Stomach (tissue), 9 donors: ENCODE results near the gene METRN. TPM values are rescaled to one million over a fixed set of nuclear protein-coding genes. Genes with fewer than 3 reads are reported as not detected.

ENCODE experiments used
- DNase-seq, 2 donors: peaks; one replicate each; pipeline versions ENCODE4 v3.0.0 to v3.0.0-alpha.2; 2013 to 2019
- H3K27ac ChIP-seq, 5 donors: fragments of 200-600 bp in 4 of 5; sonication (generic) in 4 of 5; one replicate each; pipeline ENCODE4 v1.5.1; 2013 to 2019; ENCODE audit warnings: mild to moderate bottlenecking in 1 of 5, moderate library complexity in 1 of 5
- H3K27me3 ChIP-seq, 3 donors: fragments of 200-600 bp; sonication (generic); one replicate each; pipeline ENCODE4 v1.5.1; 2017 to 2019; ENCODE audit warnings: mixed run types in 1 of 3
- H3K36me3 ChIP-seq, 4 donors: fragments of 200-600 bp; sonication (generic); 1 replicate in 3 of 4; 2 replicates in 1 of 4; pipeline ENCODE4 v1.5.1; 2016 to 2019
- H3K4me1 ChIP-seq, 4 donors: fragments of 200-600 bp; sonication (generic); one replicate each; pipeline ENCODE4 v1.5.1; 2016 to 2019
- H3K4me3 ChIP-seq, 4 donors: fragments of 200-600 bp; sonication (generic) in 3 of 4; one replicate each; pipeline ENCODE4 v1.5.1; 2016 to 2019; ENCODE audit warnings: mild to moderate bottlenecking in 1 of 4
- H3K9me3 ChIP-seq, 4 donors: fragments of 200-600 bp; sonication (generic); one replicate each; pipeline ENCODE4 v1.5.1; 2016 to 2019
- EP300 ChIP-seq: sonication (generic); formaldehyde crosslinking; IDR thresholded peaks from one replicate; pipeline ENCODE4 v1.6.1; 2017; ENCODE audit warnings: antibody characterized with exemption
- POLR2A ChIP-seq, 4 donors: fragments of 450-650 bp; IDR thresholded peaks; one replicate each; pipeline ENCODE4 v1.6.1; 2016; ENCODE audit warnings: antibody characterized with exemption in 4 of 4, control low read depth in 2 of 4, mild to moderate bottlenecking in 1 of 4, moderate library complexity in 1 of 4
- POLR2AphosphoS5 ChIP-seq, 3 donors: sonication (generic); formaldehyde crosslinking; IDR thresholded peaks; one replicate each; pipeline ENCODE4 v1.6.1; 2016; ENCODE audit warnings: antibody characterized with exemption in 3 of 3
- WGBS, 5 donors: extraction: QIAGEN DNeasy Blood & Tissue Kit in 3 of 5; methylation state at CpG; one replicate each; pipeline versions ENCODE4 v1.1.5 to v1.1.7; 2013 to 2018; 5-methylcytosine and 5-hydroxymethylcytosine counted together
- intact Hi-C: fragments of 100-400 bp; cut with DNase I; formaldehyde crosslinking; loops from one replicate; pipeline ENCODE4 v1.15.1; 2023; ENCODE audit warnings: low total_unique reads
- polyA plus RNA-seq, 3 donors: library from polyadenylated mRNA; stranded (reverse); fragments of 200-250 nt; gene quantifications; one replicate each; pipeline ENCODE4 v1.2.3, GENCODE V29; 2013
- total RNA-seq, 5 donors: library from RNA; depleted of rRNA; stranded (reverse); fragments of >200 nt; gene quantifications; one replicate each; pipeline versions ENCODE4 v1.1.0 to v1.2.3, GENCODE V29; 2014 to 2016
- TF ChIP-seq, protein P1 (sequence below), 7 experiments: fragments of 450-650 bp in 4 of 7; fragments of 200-600 bp in 3 of 7; sonication (generic) in 3 of 7; IDR thresholded peaks; one replicate each; pipeline ENCODE4 v1.5.1; 2016 to 2019; ENCODE audit warnings: antibody characterized with exemption in 7 of 7, control low read depth in 2 of 7, mild to moderate bottlenecking in 1 of 7
- donor health status: healthy with polysubstance abuse.
- donor health status: Bipolar disorder and iron deficiency.
- donor health status: healthy.

Gene METRN
- total and polyA plus RNA-seq, 8 donors, result 7.1 to 79.7 (median 34.4) TPM

DNA sequence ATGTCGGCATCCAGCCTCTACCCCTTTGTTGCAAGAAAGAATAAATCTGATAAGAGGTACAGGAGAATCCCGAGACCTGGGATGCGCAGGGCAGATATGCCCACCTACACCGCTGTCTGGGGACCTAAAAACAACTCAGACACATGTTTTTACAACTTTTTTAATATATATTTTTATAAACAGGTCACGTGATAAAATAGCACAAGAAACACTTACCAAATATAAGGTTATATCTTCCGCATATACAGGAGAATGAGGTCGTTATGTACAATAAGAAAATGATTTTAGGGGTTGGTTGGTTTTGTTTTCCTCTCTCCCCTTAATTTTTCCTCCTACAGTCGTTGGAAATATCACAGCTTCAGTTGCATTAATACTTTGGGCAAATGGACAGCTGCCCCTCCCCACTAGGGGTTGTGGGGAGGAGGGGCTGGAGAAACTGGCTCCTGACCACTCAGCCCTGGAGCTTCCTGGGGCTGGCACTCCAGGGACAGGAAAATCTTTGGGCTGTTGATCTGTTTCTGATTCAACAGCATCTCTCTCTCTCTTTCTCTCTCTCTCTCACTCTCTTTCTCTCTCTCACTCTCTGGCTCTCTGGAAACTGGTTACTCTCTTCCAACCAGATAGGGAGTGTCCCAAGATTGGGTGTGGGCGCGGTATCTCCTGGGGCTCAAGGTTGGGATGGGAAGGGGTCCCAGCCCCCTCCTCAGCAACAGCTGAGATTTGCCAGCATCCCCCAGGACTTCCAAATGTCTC, 22.4 kb upstream of the METRN start:
- no peak overlapping the region for H3K27ac ChIP-seq
- H3K4me1 ChIP-seq, result peaks cover 45 to 59% (median 56%) of the 10 kb centered on the region in 4 donors
- H3K36me3 ChIP-seq, result peaks cover 0 to 7% (median 4%) of the 10 kb centered on the region in 4 donors
- TF ChIP-seq, protein P1, sequence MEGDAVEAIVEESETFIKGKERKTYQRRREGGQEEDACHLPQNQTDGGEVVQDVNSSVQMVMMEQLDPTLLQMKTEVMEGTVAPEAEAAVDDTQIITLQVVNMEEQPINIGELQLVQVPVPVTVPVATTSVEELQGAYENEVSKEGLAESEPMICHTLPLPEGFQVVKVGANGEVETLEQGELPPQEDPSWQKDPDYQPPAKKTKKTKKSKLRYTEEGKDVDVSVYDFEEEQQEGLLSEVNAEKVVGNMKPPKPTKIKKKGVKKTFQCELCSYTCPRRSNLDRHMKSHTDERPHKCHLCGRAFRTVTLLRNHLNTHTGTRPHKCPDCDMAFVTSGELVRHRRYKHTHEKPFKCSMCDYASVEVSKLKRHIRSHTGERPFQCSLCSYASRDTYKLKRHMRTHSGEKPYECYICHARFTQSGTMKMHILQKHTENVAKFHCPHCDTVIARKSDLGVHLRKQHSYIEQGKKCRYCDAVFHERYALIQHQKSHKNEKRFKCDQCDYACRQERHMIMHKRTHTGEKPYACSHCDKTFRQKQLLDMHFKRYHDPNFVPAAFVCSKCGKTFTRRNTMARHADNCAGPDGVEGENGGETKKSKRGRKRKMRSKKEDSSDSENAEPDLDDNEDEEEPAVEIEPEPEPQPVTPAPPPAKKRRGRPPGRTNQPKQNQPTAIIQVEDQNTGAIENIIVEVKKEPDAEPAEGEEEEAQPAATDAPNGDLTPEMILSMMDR (IDR thresholded peaks at IDR 0.05), result no peak
- TF ChIP-seq POLR2A (IDR thresholded peaks at IDR 0.05) (no peak), EP300 (no peak), POLR2AphosphoS5 (IDR thresholded peaks at IDR 0.05) (no peak)
- no peak for DNase-seq
- intact Hi-C loops, result no loop called here
- H3K27me3 ChIP-seq, result peaks cover 11 to 64% (median 45%) of the 10 kb centered on the region in 3 donors
- no peak overlapping the region for H3K4me3 ChIP-seq
- 57 to 66% (median 60%) methylated on average over 10 of the region's 10 CpGs for WGBS, 5 donors
- H3K9me3 ChIP-seq, result no peaks in the 10 kb centered on the region

DNA sequence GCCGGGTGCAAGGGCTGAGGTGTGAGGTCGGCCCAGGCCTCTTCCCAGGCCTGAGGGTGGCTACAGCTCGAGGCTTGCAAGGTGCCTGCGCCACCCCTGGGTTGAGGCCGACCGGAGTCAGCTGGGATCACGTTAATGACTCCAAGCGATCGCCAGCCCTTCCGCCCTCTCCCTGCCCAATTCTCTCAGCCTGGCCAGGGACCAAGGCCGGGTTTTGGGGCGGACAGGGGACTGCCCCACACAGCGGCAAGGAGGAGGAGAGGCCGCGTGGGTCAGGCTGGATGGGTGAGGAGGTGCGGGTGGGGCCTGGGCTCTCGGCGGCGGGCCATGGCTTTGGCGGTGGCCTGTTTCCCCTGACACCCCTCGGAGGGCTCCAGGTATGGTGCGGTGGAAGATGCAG, 21.6 kb upstream of the METRN start:
- Histone ChIP-seq H3K9me3 (no peaks in the 10 kb centered on the region), H3K36me3 (no peaks in the 10 kb centered on the region), H3K27ac (no peak overlapping the region), H3K27me3 (peaks cover 11 to 73% (median 45%) of the 10 kb centered on the region in 3 donors), H3K4me3 (peak overlapping the region in 1 of 4 donors; percentile 52), H3K4me1 (peaks cover 45 to 56% (median 51%) of the 10 kb centered on the region in 4 donors)
- DNase-seq, result no peak
- intact Hi-C loops, result no loop called here
- TF ChIP-seq EP300 (no peak), POLR2A (IDR thresholded peaks at IDR 0.05) (no peak), POLR2AphosphoS5 (IDR thresholded peaks at IDR 0.05) (no peak)
- TF ChIP-seq, protein P1 (IDR thresholded peaks at IDR 0.05), result no peak
- WGBS, 5 donors, result 31 to 42% (median 35%) methylated on average over 11 to 22 of the region's 22 CpGs

DNA sequence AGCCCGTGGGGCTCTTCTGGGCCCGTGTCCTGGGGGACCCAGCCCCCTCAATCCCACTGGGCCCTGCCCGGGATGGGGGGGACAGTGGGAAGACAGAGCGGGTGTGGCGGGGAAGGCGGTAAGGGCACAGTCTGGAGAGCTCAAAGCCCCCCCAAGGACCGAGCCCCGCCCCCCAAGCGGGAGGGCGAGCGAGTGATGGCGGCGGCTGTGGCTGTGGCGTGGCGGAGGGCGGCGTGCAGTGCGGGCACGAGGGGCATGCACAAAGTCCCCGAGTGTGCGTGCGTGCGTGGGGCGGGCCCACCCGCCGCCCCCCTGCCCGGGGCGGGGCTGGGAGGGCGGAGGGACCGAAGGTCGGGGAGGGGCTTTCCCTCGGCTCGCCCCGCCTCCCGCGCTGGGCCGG, 21.2 kb upstream of the METRN start:
- 3 to 12% (median 6%) methylated on average over 6 to 37 of the region's 37 CpGs; no CpG with 5 or more reads in 1 of the 5 donors for WGBS, 5 donors
- H3K4me1 ChIP-seq, result peaks cover 43 to 52% (median 47%) of the 10 kb centered on the region in 4 donors
- H3K4me3 ChIP-seq, result peak overlapping the region in 2 of 4 donors; percentile 32 to 52
- H3K27ac ChIP-seq, result no peak overlapping the region
- TF ChIP-seq POLR2A (IDR thresholded peaks at IDR 0.05) (no peak), EP300 (no peak), POLR2AphosphoS5 (IDR thresholded peaks at IDR 0.05) (no peak)
- TF ChIP-seq, protein P1 (IDR thresholded peaks at IDR 0.05), result no peak
- intact Hi-C loops, result no loop called here
- H3K9me3 ChIP-seq, result no peaks in the 10 kb centered on the region
- DNase-seq, result no peak
- H3K36me3 ChIP-seq, result no peaks in the 10 kb centered on the region
- H3K27me3 ChIP-seq, result peaks cover 11 to 76% (median 45%) of the 10 kb centered on the region in 3 donors

DNA sequence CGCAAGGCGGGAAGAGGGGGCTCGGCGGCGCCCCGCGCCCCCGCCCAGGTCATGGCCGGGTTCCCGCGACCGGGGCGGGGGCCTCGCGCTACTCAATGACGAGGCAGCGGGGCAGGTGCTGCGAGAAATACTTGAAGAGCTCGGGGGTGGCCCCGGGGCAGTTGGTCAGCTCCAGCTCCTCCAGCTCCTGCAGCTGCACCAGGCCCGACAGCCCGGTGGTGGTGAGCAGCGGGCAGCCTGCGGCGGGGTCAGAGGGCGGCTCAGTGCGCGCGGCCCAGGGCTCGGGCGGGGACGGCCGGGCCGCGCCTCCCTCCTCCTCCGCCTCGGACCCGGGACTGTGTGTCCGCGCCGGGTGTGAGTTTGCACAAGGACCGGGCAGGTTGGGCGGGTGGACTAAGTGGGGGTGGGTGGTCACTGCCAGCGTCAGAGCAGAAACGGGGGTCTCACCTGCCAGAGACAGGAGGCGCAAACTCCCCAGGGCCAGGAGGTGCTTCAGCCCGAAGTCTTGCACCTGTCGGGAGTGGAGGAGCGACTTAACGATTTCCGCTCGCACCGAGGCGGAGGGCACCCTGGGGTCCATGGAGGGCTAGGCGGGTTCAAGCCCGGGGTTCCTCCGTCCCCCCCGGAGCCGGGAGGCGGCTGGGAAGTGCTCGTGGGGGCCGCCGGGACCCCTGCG, 20.6 kb upstream of the METRN start:
- peaks cover 11 to 81% (median 49%) of the 10 kb centered on the region in 3 donors for H3K27me3 ChIP-seq
- TF ChIP-seq POLR2AphosphoS5 (IDR thresholded peaks at IDR 0.05) (no peak), POLR2A (IDR thresholded peaks at IDR 0.05) (no peak), EP300 (no peak)
- TF ChIP-seq, protein P1 (IDR thresholded peaks at IDR 0.05), result no peak
- H3K36me3 ChIP-seq, result no peaks in the 10 kb centered on the region
- H3K9me3 ChIP-seq, result no peaks in the 10 kb centered on the region
- WGBS, 5 donors, result 2 to 4% (median 3%) methylated on average over 26 to 64 of the region's 64 CpGs
- peaks cover 38 to 46% (median 41%) of the 10 kb centered on the region in 4 donors for H3K4me1 ChIP-seq
- DNase-seq, result no peak
- peak overlapping the region; percentile 22 to 52 (median 32) for H3K4me3 ChIP-seq
- intact Hi-C loops, result no loop called here
- no peak overlapping the region for H3K27ac ChIP-seq
